Uterus (tissue), 2 donors: ENCODE results near the gene CLDN11.

Source experiments
- POLR2A ChIP-seq, 2 donors: fragments of 450-650 bp; IDR thresholded peaks; one replicate each; pipeline ENCODE4 v1.6.1; 2016; ENCODE audit warnings: antibody characterized with exemption in 2 of 2, mild to moderate bottlenecking in 1 of 2, moderate library complexity in 1 of 2
- TF ChIP-seq, protein P1 (sequence below), 4 experiments: fragments of 200-600 bp in 2 of 4; fragments of 450-650 bp in 2 of 4; sonication (generic) in 2 of 4; IDR thresholded peaks; one replicate each; pipeline ENCODE4 v1.5.1; 2016 to 2019; ENCODE audit warnings: antibody characterized with exemption in 4 of 4, mild to moderate bottlenecking in 2 of 4, moderate library complexity in 1 of 4

DNA sequence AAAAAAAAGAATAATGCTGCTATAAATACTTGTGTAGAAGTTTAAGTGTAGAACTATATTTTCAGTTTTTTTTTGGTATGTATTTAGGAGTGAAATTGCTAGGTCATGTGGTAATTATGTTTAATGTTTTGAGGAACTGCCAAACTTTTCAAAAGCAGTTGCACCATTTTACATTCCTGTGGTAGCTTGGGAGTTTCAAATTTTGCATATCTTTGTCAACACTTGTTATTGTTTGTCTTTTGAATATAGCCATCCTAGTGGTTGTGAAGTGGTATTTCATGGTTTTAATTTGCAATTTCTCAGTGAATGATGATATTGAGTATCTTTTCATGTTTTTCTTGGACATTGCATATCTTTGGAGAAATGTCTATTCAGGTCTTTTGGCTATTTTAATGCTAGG is 30.7 kb upstream of the CLDN11 start:
- no peak for TF ChIP-seq POLR2A (IDR thresholded peaks at IDR 0.05)
- TF ChIP-seq, protein P1, sequence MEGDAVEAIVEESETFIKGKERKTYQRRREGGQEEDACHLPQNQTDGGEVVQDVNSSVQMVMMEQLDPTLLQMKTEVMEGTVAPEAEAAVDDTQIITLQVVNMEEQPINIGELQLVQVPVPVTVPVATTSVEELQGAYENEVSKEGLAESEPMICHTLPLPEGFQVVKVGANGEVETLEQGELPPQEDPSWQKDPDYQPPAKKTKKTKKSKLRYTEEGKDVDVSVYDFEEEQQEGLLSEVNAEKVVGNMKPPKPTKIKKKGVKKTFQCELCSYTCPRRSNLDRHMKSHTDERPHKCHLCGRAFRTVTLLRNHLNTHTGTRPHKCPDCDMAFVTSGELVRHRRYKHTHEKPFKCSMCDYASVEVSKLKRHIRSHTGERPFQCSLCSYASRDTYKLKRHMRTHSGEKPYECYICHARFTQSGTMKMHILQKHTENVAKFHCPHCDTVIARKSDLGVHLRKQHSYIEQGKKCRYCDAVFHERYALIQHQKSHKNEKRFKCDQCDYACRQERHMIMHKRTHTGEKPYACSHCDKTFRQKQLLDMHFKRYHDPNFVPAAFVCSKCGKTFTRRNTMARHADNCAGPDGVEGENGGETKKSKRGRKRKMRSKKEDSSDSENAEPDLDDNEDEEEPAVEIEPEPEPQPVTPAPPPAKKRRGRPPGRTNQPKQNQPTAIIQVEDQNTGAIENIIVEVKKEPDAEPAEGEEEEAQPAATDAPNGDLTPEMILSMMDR (IDR thresholded peaks at IDR 0.05) = no peak
